SK-N-SH treated with all-trans-retinoic acid at 6 μM for 48 hours (cell line): ENCODE measurements around the gene COBL.

Experiments used
- ATAC-seq: fragments of 200-7000 bp; cut with Tn5 transposase; 3 replicates; pipeline ENCODE4 v1.9.1; 2020; ENCODE audit warnings: mild to moderate bottlenecking, moderate library complexity
- ARNTL ChIP-seq: fragments of 450-650 bp; formaldehyde crosslinking; IDR thresholded peaks from 2 replicates; pipeline ENCODE4 v1.5.0; 2020; ENCODE audit warnings: low read depth, mild to moderate bottlenecking, moderate library complexity, borderline replicate concordance
- CREB5 ChIP-seq: fragments of 250-450 bp; sonication (Bioruptor Pico); IDR thresholded peaks from 2 replicates; pipeline ENCODE4 v1.5.1; 2020; ENCODE audit warnings: low read depth, mild to moderate bottlenecking, moderate library complexity
- CSDC2 ChIP-seq: fragments of 250-450 bp; sonication (Bioruptor Pico); IDR thresholded peaks from 2 replicates; pipeline ENCODE4 v1.5.0; 2020; ENCODE audit warnings: mild to moderate bottlenecking, moderate library complexity
- ESRRG ChIP-seq: fragments of 250-450 bp; sonication (Bioruptor Pico); IDR thresholded peaks from 2 replicates; pipeline ENCODE4 v1.6.1; 2021; ENCODE audit warnings: mild to moderate bottlenecking
- ISL1 ChIP-seq: fragments of 250-450 bp; sonication (Bioruptor Pico); IDR thresholded peaks from 2 replicates; pipeline ENCODE4 v2.1.2; 2022; ENCODE audit warnings: mild to moderate bottlenecking, moderate library complexity
- POU6F1 ChIP-seq: fragments of 250-450 bp; sonication (Bioruptor Pico); IDR thresholded peaks from 2 replicates; pipeline ENCODE4 v1.8.0; 2021; ENCODE audit warnings: low read depth, mild to moderate bottlenecking, moderate library complexity, borderline replicate concordance
- PPARA ChIP-seq: fragments of 250-450 bp; sonication (Bioruptor Pico); IDR thresholded peaks from 2 replicates; pipeline ENCODE4 v1.5.0; 2020; ENCODE audit warnings: mild to moderate bottlenecking, borderline replicate concordance
- RARB ChIP-seq: fragments of 250-450 bp; sonication (Bioruptor Pico); IDR thresholded peaks from 2 replicates; pipeline ENCODE4 v1.8.0; 2021; ENCODE audit warnings: mild to moderate bottlenecking, moderate library complexity
- TCF4 ChIP-seq: fragments of 250-450 bp; sonication (Bioruptor Pico); IDR thresholded peaks from 2 replicates; pipeline ENCODE4 v1.8.0; 2021; ENCODE audit warnings: mild to moderate bottlenecking, moderate library complexity, borderline replicate concordance
- TSHZ2 ChIP-seq: fragments of 250-450 bp; sonication (Bioruptor Pico); IDR thresholded peaks from 2 replicates; pipeline ENCODE4 v1.5.0; 2020; ENCODE audit warnings: mild to moderate bottlenecking, moderate library complexity
- ZC3H10 ChIP-seq: fragments of 250-450 bp; sonication (Bioruptor Pico); IDR thresholded peaks from 2 replicates; pipeline ENCODE4 v1.5.1; 2021; ENCODE audit warnings: mild to moderate bottlenecking, moderate library complexity
- ZFP30 ChIP-seq: fragments of 450-650 bp; formaldehyde crosslinking; IDR thresholded peaks from 2 replicates; pipeline ENCODE4 v1.5.0; 2022; ENCODE audit warnings: mild to moderate bottlenecking, moderate library complexity
- ZNF565 ChIP-seq: fragments of 450-650 bp; formaldehyde crosslinking; conservative IDR thresholded peaks from 2 replicates; pipeline ENCODE4 v1.5.0; 2020; ENCODE audit warnings: low read depth, mild to moderate bottlenecking, moderate library complexity
- ZNF70 ChIP-seq: fragments of 450-650 bp; formaldehyde crosslinking; IDR thresholded peaks from 2 replicates; pipeline ENCODE4 v1.5.0; 2020; ENCODE audit warnings: mild to moderate bottlenecking, moderate library complexity
- ZNF8 ChIP-seq: fragments of 450-650 bp; formaldehyde crosslinking; IDR thresholded peaks from 2 replicates; pipeline ENCODE4 v1.5.0; 2020; ENCODE audit warnings: mild to moderate bottlenecking, moderate library complexity
- TF ChIP-seq, protein P1 (sequence below): fragments of 250-450 bp; sonication (Bioruptor Pico); IDR thresholded peaks from 2 replicates; pipeline ENCODE4 v1.8.0; 2020; ENCODE audit warnings: mild to moderate bottlenecking, moderate library complexity, borderline replicate concordance
- TF ChIP-seq, protein P2 (sequence below): fragments of 250-450 bp; sonication (Bioruptor Pico); IDR thresholded peaks from 2 replicates; pipeline ENCODE4 v1.5.1; 2021; ENCODE audit warnings: mild to moderate bottlenecking, moderate library complexity

The COBL gene

GRCh38 chr7:51325908-51326307, 9.3 kb upstream of the COBL start (continued):
- no peak for TF ChIP-seq TSHZ2

DNA sequence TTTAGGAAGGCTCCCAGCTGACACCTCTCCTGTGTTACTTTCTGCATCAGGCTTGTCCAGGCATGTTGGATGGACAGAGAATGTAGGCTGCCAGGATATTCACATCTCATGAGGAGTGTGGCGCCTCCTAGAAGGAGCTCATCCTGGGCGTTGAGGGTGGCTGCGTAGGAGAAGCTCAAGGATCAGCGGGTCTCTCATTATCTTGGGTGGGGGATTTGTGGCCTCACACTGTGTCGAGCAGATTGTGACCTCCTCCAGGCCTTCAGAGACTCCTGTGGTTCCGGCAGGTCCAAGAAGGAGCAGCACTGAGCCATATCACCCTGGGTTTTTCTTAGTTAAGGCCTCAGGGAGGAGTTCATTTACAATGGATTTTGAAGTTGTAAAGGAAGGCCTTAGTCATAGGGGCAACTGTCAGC, 8.7 kb upstream of the COBL start:
- ATAC-seq, result no peak
- TF ChIP-seq CSDC2 (CRISPR knock-in tag), result no peak

GRCh38 chr7:51324206-51324898, 7.7 kb upstream of the COBL start:
- TF ChIP-seq ISL1 (CRISPR knock-in tag) (no peak), ESRRG (no peak), ZNF8 (CRISPR knock-in tag) (no peak), CREB5 (CRISPR knock-in tag) (no peak), CSDC2 (CRISPR knock-in tag) (no peak), RARB (no peak), PPARA (CRISPR knock-in tag) (no peak), ZNF565 (no peak)
- TF ChIP-seq, protein P1, sequence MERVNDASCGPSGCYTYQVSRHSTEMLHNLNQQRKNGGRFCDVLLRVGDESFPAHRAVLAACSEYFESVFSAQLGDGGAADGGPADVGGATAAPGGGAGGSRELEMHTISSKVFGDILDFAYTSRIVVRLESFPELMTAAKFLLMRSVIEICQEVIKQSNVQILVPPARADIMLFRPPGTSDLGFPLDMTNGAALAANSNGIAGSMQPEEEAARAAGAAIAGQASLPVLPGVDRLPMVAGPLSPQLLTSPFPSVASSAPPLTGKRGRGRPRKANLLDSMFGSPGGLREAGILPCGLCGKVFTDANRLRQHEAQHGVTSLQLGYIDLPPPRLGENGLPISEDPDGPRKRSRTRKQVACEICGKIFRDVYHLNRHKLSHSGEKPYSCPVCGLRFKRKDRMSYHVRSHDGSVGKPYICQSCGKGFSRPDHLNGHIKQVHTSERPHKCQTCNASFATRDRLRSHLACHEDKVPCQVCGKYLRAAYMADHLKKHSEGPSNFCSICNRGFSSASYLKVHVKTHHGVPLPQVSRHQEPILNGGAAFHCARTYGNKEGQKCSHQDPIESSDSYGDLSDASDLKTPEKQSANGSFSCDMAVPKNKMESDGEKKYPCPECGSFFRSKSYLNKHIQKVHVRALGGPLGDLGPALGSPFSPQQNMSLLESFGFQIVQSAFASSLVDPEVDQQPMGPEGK (CRISPR knock-in tag), result no peak
- TF ChIP-seq, protein P2, sequence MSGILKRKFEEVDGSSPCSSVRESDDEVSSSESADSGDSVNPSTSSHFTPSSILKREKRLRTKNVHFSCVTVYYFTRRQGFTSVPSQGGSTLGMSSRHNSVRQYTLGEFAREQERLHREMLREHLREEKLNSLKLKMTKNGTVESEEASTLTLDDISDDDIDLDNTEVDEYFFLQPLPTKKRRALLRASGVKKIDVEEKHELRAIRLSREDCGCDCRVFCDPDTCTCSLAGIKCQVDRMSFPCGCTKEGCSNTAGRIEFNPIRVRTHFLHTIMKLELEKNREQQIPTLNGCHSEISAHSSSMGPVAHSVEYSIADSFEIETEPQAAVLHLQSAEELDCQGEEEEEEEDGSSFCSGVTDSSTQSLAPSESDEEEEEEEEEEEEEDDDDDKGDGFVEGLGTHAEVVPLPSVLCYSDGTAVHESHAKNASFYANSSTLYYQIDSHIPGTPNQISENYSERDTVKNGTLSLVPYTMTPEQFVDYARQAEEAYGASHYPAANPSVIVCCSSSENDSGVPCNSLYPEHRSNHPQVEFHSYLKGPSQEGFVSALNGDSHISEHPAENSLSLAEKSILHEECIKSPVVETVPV (CRISPR knock-in tag), result no peak
- TF ChIP-seq, all 23 proteins: peak for 0
- no peak for ATAC-seq

- TF ChIP-seq PPARA (CRISPR knock-in tag) (no peak), ARNTL (CRISPR knock-in tag) (no peak), ZNF70 (CRISPR knock-in tag) (no peak), ZC3H10 (CRISPR knock-in tag) (no peak), CSDC2 (CRISPR knock-in tag) (no peak), ZFP30 (CRISPR knock-in tag) (no peak), TCF4 (CRISPR knock-in tag) (no peak), POU6F1 (no peak), TSHZ2 (no peak)
- ATAC-seq, result no peak
Observed at GRCh38 chr7:51321961-51322515, 5.4 kb upstream of the COBL start.
